ENCODE measurements around the gene BDKRB1.
A peak's percentile ranks its signal among the peaks of the same experiment; 100 is the strongest.

Gene BDKRB1

GRCh38 chr14:96263347-96264199 lies 7.6 kb downstream of the BDKRB1 start:
- Histone ChIP-seq H3K9ac (ENCODE audit: low read depth, low read length) (no peak overlapping the region), H3K9me3 (replicated peaks; ENCODE audit: low read length) (no peaks in the 10 kb centered on the region), H3K4me3 (ENCODE audit: low read length) (no peak overlapping the region), H3K27me3 (ENCODE audit: control insufficient read depth, insufficient read depth, low read length) (no peaks in the 10 kb centered on the region), H3K4me2 (ENCODE audit: low read length) (no peak overlapping the region), H3K4me1 (ENCODE audit: control insufficient read depth, insufficient read depth, low read length) (peaks cover 43% of the 10 kb centered on the region), H3K36me3 (ENCODE audit: insufficient read depth, low read length) (peaks cover 7% of the 10 kb centered on the region)

GRCh38 chr14:96264200-96264553 lies 8.2 kb downstream of the BDKRB1 start:
- H3K4me2 ChIP-seq (ENCODE audit: low read length) = no peak overlapping the region
- H3K27me3 ChIP-seq (ENCODE audit: control insufficient read depth, insufficient read depth, low read length) = no peaks in the 10 kb centered on the region
- H3K9me3 ChIP-seq (replicated peaks; ENCODE audit: low read length) = no peaks in the 10 kb centered on the region
- no peak overlapping the region for H3K9ac ChIP-seq (ENCODE audit: low read depth, low read length)
- no peak overlapping the region for H3K4me3 ChIP-seq (ENCODE audit: low read length)
- peaks cover 7% of the 10 kb centered on the region for H3K36me3 ChIP-seq (ENCODE audit: insufficient read depth, low read length)
- H3K4me1 ChIP-seq (ENCODE audit: control insufficient read depth, insufficient read depth, low read length) = peaks cover 49% of the 10 kb centered on the region

GRCh38 chr14:96264853-96265252 lies 8.8 kb downstream of the BDKRB1 start:
- no peak overlapping the region for H3K9ac ChIP-seq (ENCODE audit: low read depth, low read length)
- no peaks in the 10 kb centered on the region for H3K9me3 ChIP-seq (replicated peaks; ENCODE audit: low read length)
- H3K4me3 ChIP-seq (ENCODE audit: low read length) = no peak overlapping the region
- H3K4me2 ChIP-seq (ENCODE audit: low read length) = no peak overlapping the region
- H3K4me1 ChIP-seq (ENCODE audit: control insufficient read depth, insufficient read depth, low read length) = peaks cover 54% of the 10 kb centered on the region
- H3K36me3 ChIP-seq (ENCODE audit: insufficient read depth, low read length) = peaks cover 7% of the 10 kb centered on the region
- no peaks in the 10 kb centered on the region for H3K27me3 ChIP-seq (ENCODE audit: control insufficient read depth, insufficient read depth, low read length)

GRCh38 chr14:96265383-96266095 lies 9.5 kb downstream of the BDKRB1 start:
- Histone ChIP-seq H3K9ac (ENCODE audit: low read depth, low read length) (no peak overlapping the region), H3K4me2 (ENCODE audit: low read length) (no peak overlapping the region), H3K4me3 (ENCODE audit: low read length) (no peak overlapping the region), H3K9me3 (replicated peaks; ENCODE audit: low read length) (no peaks in the 10 kb centered on the region), H3K36me3 (ENCODE audit: insufficient read depth, low read length) (peaks cover 7% of the 10 kb centered on the region), H3K27me3 (ENCODE audit: control insufficient read depth, insufficient read depth, low read length) (no peaks in the 10 kb centered on the region), H3K4me1 (ENCODE audit: control insufficient read depth, insufficient read depth, low read length) (peaks cover 48% of the 10 kb centered on the region)

GRCh38 chr14:96267336-96267735 lies 11.3 kb downstream of the BDKRB1 start:
- Histone ChIP-seq H3K9me3 (replicated peaks; ENCODE audit: low read length) (no peaks in the 10 kb centered on the region), H3K4me2 (ENCODE audit: low read length) (no peak overlapping the region), H3K27me3 (ENCODE audit: control insufficient read depth, insufficient read depth, low read length) (no peaks in the 10 kb centered on the region), H3K4me3 (ENCODE audit: low read length) (no peak overlapping the region), H3K4me1 (ENCODE audit: control insufficient read depth, insufficient read depth, low read length) (peaks cover 30% of the 10 kb centered on the region), H3K36me3 (ENCODE audit: insufficient read depth, low read length) (peaks cover 7% of the 10 kb centered on the region), H3K9ac (ENCODE audit: low read depth, low read length) (no peak overlapping the region)

GRCh38 chr14:96267916-96268315 lies 11.9 kb downstream of the BDKRB1 start:
- Histone ChIP-seq H3K4me3 (ENCODE audit: low read length) (no peak overlapping the region), H3K9ac (ENCODE audit: low read depth, low read length) (no peak overlapping the region), H3K4me1 (ENCODE audit: control insufficient read depth, insufficient read depth, low read length) (peaks cover 30% of the 10 kb centered on the region), H3K27me3 (ENCODE audit: control insufficient read depth, insufficient read depth, low read length) (no peaks in the 10 kb centered on the region), H3K9me3 (replicated peaks; ENCODE audit: low read length) (no peaks in the 10 kb centered on the region), H3K36me3 (ENCODE audit: insufficient read depth, low read length) (peaks cover 7% of the 10 kb centered on the region), H3K4me2 (ENCODE audit: low read length) (no peak overlapping the region)

- H3K4me3 ChIP-seq (ENCODE audit: low read length) = peak overlapping the region; percentile 23
- no peaks in the 10 kb centered on the region for H3K9me3 ChIP-seq (replicated peaks; ENCODE audit: low read length)
- H3K4me1 ChIP-seq (ENCODE audit: control insufficient read depth, insufficient read depth, low read length) = peaks cover 34% of the 10 kb centered on the region
- peak overlapping the region; percentile 34 for H3K9ac ChIP-seq (ENCODE audit: low read depth, low read length)
- H3K4me2 ChIP-seq (ENCODE audit: low read length) = peak overlapping the region; percentile 64
- no peaks in the 10 kb centered on the region for H3K27me3 ChIP-seq (ENCODE audit: control insufficient read depth, insufficient read depth, low read length)
- H3K36me3 ChIP-seq (ENCODE audit: insufficient read depth, low read length) = peaks cover 2% of the 10 kb centered on the region
Measured at GRCh38 chr14:96268431-96269358, 12.7 kb downstream of the BDKRB1 start.

GRCh38 chr14:96269359-96269710 lies 13.3 kb downstream of the BDKRB1 start:
- Histone ChIP-seq H3K9me3 (replicated peaks; ENCODE audit: low read length) (no peaks in the 10 kb centered on the region), H3K4me3 (ENCODE audit: low read length) (peak overlapping the region; percentile 23), H3K9ac (ENCODE audit: low read depth, low read length) (peak overlapping the region; percentile 34), H3K36me3 (ENCODE audit: insufficient read depth, low read length) (no peaks in the 10 kb centered on the region), H3K27me3 (ENCODE audit: control insufficient read depth, insufficient read depth, low read length) (no peaks in the 10 kb centered on the region), H3K4me1 (ENCODE audit: control insufficient read depth, insufficient read depth, low read length) (peaks cover 34% of the 10 kb centered on the region), H3K4me2 (ENCODE audit: low read length) (peak overlapping the region; percentile 64)

GRCh38 chr14:96270565-96271420 lies 14.8 kb downstream of the BDKRB1 start:
- Histone ChIP-seq H3K27me3 (ENCODE audit: control insufficient read depth, insufficient read depth, low read length) (no peaks in the 10 kb centered on the region), H3K4me2 (ENCODE audit: low read length) (no peak overlapping the region), H3K9ac (ENCODE audit: low read depth, low read length) (no peak overlapping the region), H3K9me3 (replicated peaks; ENCODE audit: low read length) (no peaks in the 10 kb centered on the region), H3K4me3 (ENCODE audit: low read length) (no peak overlapping the region), H3K36me3 (ENCODE audit: insufficient read depth, low read length) (no peaks in the 10 kb centered on the region), H3K4me1 (ENCODE audit: control insufficient read depth, insufficient read depth, low read length) (peaks cover 46% of the 10 kb centered on the region)

GRCh38 chr14:96271421-96271762 lies 15.4 kb downstream of the BDKRB1 start:
- Histone ChIP-seq H3K4me1 (ENCODE audit: control insufficient read depth, insufficient read depth, low read length) (peaks cover 48% of the 10 kb centered on the region), H3K4me2 (ENCODE audit: low read length) (no peak overlapping the region), H3K9ac (ENCODE audit: low read depth, low read length) (no peak overlapping the region), H3K9me3 (replicated peaks; ENCODE audit: low read length) (no peaks in the 10 kb centered on the region), H3K4me3 (ENCODE audit: low read length) (no peak overlapping the region), H3K36me3 (ENCODE audit: insufficient read depth, low read length) (no peaks in the 10 kb centered on the region), H3K27me3 (ENCODE audit: control insufficient read depth, insufficient read depth, low read length) (no peaks in the 10 kb centered on the region)

Measured in skeletal muscle satellite cell (primary cell).